ENCODE measurements around the gene TULP4.
"Not testable (repeated sequence)": the region's sequence is repeated elsewhere in the genome, so short reads cannot be mapped to it uniquely, and the experiment has no call there.

The TULP4 gene

DNA sequence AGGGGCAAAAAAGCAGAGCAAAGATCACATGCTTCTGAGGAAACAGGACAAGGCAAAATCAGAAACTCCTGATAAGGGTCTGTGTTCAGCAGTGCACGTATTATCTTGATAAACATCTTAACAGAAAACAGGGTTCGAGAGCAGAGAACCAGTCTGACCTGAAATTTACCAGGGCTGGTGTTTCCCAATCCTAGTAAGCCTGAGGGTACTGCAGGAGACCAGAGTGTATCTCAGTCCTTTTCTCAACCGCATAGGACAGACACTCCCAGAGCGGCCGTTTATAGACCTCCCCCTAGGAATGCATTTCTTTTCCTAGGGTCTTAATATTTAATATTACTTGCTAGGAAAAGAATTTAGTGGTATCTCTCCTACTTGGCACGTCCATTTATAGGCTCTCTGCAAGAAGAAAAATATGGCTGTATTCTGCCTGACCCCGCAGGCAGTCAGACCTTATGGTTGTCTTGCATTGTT is 15.4 kb upstream of the TULP4 start:
- not testable (repeated sequence) for DNase-seq

DNA sequence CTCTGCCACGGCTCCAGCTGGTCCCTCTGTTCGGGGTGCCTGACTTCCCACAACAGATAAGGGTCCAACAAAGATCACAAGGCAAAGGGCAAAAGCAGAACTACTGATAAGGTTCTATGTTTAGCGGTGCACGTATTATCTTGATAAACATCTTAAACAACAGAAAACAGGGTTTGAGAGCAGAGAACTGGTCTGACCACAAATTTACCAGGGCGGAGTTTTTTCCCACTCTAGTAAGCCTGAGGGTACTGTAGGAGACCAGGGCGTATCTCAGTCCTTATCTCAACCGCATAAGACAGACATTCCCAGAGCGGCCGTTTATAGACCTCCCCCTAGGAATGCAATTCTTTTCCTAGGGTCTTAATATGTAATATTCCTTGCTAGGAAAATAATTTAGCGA is 14.6 kb upstream of the TULP4 start:
- not testable (repeated sequence) for DNase-seq

DNA sequence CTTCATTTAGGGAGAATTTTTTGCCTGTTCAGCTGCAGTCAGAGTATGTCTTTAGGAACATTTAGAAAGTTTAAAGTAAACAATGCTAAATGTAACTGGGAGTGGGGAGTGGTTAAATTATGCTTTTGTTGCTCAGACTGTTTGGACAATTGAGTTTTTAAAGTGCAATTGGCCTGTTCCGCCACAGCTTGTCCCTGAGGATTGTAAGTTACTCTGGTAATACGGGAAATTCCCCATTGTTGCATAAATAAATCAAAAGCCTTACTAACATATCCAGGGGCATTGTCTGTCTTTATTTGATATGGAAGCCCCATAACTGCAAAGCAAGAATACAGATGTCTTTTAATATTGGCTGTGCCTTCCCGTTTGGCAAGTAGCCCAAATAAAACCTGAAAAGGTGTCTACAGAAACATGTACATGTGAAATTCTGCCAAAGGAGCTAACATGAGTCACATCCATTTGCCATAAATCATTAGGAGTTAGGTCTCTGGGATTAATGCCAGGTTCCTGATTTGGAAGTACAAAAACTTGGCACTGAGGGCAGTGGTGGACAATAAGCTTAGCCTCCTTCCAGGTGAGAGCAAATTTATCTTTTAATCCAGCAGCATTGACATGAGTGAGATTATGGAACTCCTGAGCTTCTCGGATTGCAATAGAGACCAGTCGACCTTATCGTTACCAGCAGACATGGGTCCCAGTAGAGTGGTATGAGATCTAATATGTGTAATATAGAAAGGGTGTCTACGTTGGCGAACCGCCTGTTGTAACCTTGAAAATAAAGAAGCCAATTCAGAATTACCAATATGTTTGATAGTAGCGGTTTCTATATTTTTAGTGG is 11.7 kb upstream of the TULP4 start:
- DNase-seq, result not testable (repeated sequence)

DNA sequence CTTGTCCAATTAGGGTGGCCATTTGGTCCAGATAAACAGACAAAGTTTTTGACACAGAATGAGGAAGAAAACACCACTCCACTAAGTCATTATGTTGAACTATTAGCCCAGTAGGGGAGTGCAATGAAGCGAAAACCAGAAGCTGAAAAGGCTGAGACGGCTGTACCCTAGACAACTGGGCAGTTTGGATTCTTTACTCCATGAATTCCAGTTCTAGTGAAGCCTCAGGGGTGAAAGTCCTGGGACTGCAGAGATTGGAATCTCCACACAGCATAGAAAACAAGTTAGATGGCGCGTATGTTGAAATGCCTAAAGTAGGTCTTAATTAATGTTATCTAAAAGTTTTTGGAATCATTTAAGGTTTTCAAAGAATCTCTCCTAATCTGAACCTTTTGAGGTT is 10.7 kb upstream of the TULP4 start:
- not testable (repeated sequence) for DNase-seq

DNA sequence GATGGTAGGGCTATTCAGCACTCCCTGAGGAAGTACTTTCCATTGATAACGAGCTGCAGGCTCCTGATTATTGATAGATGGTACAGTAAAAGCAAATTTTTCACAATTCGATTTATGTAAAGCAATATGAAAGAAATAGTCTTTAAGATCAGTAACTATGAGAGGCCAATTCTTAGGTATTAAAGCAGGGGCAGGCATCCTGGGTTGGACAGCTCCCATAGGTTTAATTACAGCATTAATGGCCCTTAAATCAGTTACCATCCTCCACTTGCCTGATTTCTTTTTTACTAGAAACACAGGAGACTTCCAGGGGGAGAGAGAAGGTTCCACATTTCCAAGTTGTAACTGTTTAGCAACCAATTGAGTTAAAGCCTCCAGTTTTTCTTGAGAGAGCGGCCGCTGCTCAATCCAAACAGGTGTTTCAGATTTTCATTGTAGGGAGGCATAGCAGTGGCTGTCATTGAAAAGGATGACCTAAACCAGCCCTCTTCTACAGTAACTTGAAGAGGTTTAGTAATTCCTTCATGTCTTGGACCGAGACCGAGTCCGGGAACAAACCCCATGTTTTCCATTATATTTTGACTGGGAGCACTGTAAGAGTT is 10.0 kb upstream of the TULP4 start:
- not testable (repeated sequence) for DNase-seq

DNA sequence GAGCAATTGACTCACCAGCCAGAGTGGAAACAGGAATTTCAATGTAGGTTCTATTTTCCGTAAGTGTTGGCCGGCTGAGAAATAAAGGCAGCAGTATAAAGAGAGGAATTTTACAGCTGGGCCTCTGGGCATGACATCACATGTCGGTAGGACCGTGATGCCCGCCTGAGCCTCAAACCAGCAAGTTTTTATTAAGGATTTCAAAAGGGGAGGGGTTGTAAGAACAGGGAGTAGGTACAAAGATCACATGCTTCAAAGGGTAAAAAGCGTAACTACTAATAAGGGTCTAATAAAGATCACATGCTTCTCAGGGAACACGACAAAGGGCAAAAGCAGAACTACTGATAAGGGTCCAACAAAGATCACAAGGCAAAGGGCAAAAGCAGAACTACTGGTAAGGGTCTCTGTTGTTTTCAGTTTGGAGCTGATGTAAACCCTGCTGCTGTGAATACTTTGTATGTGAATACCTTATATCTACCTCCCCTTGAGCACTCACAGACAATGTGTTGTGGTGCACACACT is 9.0 kb upstream of the TULP4 start:
- no peak for DNase-seq

DNA sequence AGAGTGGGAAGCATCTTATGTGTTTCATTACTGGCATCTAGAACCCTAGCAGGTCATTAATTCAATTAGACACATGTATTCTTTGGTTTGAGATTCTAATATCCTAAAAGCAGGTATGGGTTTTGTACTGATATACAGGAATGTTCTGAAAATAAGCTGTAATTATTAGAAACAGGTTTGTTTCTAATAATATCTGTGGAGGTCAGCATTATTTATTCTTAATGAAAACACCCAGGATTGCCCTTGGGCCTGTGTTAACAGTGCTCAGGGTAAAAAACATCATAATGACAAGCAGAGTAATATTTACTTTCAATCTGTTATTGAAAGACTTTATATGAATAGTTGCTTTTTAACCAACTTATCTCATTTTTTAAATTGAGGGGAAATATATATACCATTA is 8.0 kb upstream of the TULP4 start:
- DNase-seq, result no peak

DNA sequence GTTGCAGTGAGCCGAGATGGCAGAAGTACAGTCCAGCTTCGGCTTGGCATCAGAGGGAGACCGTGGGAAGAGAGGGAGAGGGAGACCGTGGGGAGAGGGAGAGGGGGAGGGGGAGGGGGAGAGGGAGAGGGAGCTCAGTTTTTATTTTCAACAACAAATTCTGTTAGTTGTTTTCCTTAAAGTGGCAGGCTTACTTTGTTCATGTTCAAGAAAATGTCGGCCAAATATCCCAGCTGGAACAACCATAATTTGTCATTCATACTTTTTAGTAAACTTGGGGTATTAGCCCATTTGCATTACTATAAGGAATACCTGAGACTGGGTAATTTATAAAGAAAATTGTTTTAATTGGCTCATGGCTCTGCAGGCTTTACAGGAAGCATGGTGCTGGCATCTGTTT is 2.5 kb upstream of the TULP4 start:
- DNase-seq, result no peak

DNA sequence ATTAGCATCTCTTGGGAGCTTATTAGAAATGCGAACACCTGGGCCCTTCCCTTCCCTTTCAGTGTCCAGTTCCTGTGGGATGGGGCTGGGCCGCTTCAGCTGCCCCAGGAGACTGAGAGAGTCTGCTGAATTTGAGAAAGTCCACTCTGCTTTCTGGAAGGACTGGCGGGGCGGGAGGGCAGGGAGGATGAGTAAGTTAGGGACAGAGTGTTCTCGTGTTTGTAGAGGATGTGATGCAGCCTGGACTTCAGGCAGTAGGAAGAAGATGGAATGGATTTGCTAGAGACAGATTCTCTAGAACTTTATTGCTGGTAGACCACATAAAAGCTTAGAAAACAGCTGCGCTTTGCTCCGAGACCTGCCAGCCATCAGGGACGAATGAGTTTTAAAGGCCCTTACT is 1.1 kb upstream of the TULP4 start:
- no peak for DNase-seq

DNA sequence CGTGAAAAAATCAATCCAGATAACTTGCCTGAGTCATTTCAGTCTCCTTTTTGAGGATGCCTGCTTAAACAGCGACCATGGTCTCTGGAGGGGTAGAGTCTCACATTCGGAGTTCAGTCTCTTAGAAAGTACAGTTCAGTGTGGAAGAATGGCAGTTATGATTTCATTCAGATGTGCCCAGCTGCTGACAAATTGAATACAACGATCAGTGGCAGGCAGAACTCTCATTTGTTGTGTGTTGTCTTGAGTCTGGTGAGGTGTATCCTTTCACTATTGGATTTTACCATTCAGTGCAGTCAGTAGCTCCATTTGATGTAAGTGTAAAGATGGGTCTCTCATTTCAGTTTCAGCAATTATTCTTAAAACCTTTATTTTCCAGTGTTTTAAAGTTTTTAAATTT is 639 bp upstream of the TULP4 start:
- DNase-seq, result no peak

DNA sequence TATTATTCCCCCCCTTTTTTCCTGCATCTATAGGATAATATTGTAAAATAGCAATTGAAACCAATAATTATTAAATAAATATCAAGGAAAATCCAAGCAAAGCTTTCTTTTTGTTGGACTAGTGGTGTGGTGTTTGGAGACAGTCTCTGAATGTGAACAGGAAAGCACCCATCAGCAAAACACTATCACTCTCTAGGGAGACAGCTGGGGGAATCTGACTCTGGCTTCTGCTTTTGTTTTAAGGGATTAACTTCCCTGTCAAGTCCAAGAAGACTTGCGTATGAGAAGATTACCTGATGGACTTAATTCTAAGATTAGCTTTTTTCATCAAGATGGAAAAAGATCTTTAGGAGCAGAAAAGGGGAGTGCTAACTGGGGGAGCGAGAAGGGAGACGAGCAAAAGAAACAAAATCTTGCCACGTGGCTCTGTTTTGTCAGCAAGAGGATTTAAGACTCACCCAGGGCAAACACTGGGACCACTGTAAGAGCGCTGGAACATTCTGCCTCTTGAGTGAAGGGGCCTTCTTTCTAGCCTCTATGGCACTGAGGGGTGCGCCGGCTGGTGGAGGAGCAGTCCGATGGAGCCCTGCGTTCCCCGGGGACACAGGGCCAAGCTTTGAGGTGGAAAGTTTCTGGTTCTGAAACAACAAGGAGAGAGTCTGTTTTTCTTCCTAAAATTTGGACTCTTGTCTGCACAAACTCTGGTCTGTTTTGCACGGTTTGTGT is 570 bp downstream of the TULP4 start:
- no peak for DNase-seq

DNA sequence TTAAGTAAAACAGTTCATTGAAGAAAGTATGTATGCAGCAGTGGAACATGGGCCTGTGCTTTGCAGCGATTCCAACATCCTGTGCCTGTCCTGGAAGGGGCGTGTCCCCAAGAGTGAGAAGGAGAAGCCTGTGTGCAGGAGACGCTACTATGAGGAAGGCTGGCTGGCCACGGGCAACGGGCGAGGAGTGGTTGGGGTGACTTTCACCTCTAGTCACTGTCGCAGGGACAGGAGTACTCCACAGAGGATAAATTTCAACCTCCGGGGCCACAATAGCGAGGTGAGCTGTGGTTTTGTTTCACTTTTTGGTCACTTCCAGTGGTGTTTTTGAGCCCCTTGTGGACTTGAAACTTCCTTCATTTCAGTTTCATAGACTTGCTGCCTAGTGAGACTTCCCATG is 1.7 kb downstream of the TULP4 start:
- DNase-seq, result no peak

DNA sequence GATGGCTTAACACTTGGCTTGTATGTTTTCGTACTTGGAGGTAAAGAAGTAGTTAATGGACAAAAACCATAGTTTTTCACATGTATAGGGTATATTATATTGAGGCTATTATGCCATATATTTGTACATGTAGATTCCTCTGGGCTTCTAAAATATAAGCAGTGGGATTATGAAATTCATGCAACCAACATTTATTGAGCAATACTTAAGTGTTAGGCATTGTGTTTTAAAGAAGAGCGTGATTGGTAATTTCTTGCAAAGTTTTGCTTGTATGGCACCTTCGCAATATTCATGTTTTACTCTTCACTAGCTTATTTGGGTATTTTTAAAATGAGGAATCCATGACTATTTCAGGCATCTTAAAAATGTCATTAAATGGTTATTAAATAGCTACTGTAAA is 2.5 kb downstream of the TULP4 start:
- no peak for DNase-seq

DNA sequence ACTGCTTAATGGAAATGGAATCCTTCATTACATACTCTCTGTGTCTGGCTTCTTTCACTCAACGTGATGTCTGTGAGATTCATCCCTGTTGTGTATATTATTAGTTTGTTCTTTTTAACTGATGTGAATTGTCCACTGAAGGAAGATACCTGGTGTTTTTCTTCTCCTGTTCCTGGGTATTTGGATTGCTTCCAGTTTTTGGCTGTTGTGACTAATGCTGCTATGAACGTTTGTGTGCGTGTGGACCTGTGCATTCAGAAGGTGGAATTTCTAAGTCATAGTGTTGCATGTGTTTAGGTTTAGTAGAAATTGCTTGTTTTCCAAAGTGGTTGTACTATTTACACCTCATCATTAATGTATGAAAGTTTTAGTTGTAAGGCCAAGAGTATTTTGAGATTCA is 3.8 kb downstream of the TULP4 start:
- DNase-seq, result no peak

DNA sequence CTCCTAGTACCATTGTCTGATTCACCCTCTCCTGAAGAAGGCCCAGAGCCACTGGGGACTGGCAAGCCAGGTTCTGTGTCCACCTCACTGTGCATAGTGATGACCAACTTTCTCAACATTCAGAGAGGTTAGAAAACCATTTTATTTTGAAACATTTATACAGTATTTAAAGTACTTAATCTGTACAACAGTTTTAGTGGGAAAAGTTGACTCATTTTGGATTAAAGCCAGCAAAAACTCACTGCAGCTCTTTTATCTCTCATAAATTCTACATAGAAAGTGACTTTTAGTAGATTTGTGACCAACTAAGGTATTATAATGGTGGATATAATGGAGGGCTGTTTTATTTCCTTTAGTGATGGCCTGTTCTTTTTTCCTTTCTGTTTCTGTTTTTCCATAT is 9.7 kb downstream of the TULP4 start:
- DNase-seq, result no peak

DNA sequence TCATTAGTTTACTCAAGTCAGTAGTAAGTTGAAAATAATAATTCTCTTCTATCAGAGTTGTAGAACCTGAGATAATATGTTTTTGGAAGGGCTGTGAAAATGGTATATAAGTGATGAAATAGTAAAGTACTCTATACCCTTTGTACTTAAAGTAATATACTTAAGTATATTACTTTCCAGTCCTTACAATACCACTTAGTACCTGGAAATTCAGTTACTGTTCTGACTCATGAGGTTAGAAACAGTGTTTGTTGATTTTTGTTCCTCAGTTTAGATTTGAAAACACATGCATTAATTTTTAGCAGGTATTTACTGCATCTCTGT is 10.1 kb downstream of the TULP4 start:
- no peak for DNase-seq

DNA sequence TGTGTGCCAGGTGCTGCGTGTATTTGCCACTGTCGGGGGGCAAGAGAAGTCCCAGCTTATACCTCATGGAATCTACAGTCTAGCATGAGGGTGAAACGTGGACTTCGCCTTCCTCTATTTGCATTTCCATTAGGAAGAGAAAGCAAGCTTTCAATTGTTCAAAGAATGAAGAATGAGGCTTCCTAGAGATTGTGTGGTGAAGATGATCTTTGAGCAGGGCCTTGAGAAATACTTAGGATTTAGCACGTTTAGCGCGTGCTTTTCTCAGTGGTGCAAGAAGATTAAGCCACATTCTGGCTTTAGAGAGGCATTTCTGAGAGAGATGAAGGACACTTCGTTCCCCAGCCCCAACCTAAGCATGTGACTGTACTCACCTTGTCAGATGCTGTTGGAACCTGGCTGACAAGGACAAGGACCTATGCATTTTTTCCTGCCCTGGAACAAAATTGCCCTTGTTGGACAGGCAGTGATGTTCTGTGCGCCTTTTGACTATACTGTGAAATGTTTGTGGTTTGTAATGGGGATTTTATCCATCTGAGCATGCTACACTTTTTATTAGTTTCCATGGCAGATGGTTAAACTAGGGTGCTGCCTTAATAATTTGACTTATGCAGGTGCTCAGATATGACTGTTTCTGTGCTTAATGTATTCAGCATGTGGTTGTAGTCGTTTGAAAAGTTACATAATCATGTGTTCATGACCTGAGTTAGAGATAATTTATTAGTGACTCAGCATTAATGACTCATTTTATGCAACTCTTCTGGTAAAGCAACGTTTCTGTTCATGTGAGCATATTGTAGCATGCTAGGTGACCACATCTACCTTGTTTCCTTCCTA is 10.7 kb downstream of the TULP4 start:
- no peak for DNase-seq

DNA sequence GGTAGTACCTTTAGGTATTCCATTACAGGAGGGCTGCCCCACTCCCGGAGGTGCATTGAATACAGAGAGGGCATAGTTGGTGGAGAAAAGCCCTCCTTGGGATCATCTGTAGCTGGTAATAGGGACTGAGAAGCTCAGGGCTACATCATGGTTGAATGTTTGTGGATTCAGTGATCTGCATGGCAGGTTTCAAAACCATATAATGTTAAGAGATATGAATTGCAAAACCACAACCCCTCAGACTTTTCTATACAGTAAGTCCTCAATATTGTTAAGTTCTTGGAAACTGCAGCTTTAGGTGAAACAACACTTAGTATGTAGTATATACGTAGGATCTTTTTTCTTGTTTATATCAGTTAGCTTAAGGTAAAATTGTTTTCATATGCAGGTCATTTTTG is 11.3 kb downstream of the TULP4 start:
- DNase-seq, result no peak

DNA sequence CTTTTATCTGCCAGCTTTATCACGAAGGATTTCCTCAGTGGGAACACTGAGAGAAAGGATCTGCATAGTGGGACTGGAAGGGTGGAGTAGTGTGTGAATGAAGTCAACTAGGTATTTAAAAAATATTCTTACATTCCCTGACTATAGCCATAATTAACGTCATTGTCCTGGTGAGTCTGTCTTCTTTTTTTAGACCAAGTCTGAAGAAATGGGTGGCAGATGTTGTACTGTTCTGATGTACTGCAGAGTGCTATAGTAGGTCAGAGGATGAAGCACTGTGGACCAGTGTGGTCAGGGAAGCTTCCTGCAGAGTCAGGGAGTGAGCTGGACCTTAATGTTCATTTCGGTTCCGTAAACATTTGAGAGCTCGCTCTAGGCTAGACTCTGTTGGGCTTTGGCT is 11.9 kb downstream of the TULP4 start:
- DNase-seq, result no peak

DNA sequence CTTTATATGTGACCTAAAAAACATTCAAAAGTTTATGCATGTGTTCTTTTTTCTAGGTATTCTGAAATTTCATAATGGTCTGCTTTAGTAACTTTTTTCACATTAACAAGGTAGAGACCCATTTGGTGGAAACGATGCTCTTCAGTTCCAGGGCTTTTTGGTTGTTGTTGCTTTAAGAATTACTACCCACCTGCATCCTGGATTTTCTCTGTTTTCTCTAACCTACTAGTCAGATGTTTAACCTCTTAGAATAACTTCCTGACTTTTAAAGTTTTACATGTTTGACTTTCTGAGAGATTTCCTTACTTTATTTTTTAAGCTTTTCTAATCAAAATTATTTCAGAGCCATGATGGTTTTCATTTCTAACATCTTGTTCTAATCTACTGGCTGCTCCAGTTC is 14.9 kb downstream of the TULP4 start:
- no peak for DNase-seq

DNA sequence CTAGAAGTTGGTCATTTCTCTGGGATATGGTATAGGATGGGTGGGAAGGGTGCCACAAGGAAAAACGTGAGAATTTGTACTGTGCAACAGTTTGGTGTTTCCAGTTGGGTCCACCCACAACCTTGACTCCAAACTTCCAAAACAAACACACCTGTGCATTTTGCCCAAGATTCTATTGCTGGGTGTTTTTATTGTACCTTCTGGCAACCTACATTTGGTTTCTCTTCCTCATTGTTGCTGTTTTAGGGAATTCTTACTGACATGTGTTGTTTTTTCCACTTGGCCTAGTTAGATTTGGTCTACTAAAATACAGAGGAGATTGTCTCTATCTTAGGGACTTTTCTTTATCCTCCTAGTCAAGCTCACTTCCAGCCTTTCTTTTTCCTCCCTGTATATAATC is 16.7 kb downstream of the TULP4 start:
- no peak for DNase-seq

DNA sequence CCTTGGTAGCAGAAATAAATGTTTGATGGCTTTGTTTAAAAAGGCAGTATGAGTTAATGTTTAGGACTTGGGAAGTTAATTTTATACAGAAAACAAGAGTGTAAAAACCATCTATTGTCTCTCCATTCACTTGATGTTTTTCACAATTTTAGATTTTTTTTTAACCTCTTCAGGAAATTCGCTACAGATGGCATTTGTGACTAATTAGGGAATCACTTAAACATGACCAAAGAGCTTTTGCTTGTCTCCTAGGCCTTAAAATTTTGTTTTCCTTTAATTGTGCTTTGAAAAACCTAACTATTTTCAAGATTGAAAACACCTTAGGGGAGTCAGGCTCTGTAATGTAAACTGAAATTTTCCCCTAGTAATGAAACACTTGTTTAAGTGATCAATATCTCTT is 17.3 kb downstream of the TULP4 start:
- no peak for DNase-seq

DNA sequence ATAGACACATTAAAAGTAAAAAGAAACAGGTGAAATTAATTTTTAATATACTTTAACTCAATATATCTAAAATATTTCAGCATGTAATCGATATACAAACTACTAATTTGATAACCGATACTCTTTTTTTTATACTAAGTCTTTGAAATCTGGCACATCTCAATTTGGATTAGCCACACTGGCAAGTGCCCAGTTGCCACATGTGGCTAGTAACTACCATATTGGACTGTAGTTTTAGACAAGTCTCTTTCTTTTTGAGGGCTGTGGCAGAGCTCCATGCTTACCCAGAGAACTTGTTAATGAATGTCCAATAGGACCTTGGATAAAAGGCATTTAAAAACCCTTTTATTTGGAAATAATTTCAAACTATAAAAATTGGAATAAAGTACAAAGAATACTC is 17.8 kb downstream of the TULP4 start:
- DNase-seq, result no peak

Data from 8988T (cell line).